Liver (tissue), 3 donors: ENCODE results near the gene OTOG.

Experiments used
- CTCF ChIP-seq: fragments of 150-350 bp; IDR thresholded peaks from 2 replicates; pipeline ENCODE4 v1.5.1; 2017; ENCODE audit warnings: improper control_type of control experiment, low read depth, low read length; ENCODE audit not compliant: missing input control
- FOXA1 ChIP-seq: IDR thresholded peaks from 2 replicates; pipeline ENCODE4 v1.6.1; 2016; ENCODE audit warnings: antibody characterized with exemption
- JUND ChIP-seq, 2 donors: IDR thresholded peaks; 2 replicates each; pipeline ENCODE4 v1.6.1; 2016; ENCODE audit warnings: antibody characterized with exemption in 2 of 2
- RAD21 ChIP-seq, 2 donors: IDR thresholded peaks; 2 replicates each; pipeline ENCODE4 v1.6.1; 2016; ENCODE audit warnings: antibody characterized with exemption in 2 of 2, mild to moderate bottlenecking in 2 of 2
- SP1 ChIP-seq: IDR thresholded peaks from 2 replicates; pipeline ENCODE4 v1.6.1; 2018; ENCODE audit warnings: antibody characterized with exemption, mild to moderate bottlenecking
- TAF1 ChIP-seq: conservative IDR thresholded peaks from 2 replicates; pipeline ENCODE4 v1.6.1; 2016; ENCODE audit warnings: antibody characterized with exemption, mild to moderate bottlenecking
- YY1 ChIP-seq: IDR thresholded peaks from 2 replicates; pipeline ENCODE4 v1.6.1; 2016; ENCODE audit warnings: antibody characterized with exemption, mild to moderate bottlenecking
- ZBTB33 ChIP-seq: IDR thresholded peaks from 2 replicates; pipeline ENCODE4 v1.6.1; 2016; ENCODE audit warnings: antibody characterized with exemption
- donor health status: healthy.
- donor health status: healthy.

- no peak for TF ChIP-seq SP1
- no peak for TF ChIP-seq RAD21 (IDR thresholded peaks at IDR 0.05)
- no peak for TF ChIP-seq CTCF
- no peak for TF ChIP-seq ZBTB33
- TF ChIP-seq YY1 = no peak
- no peak for TF ChIP-seq JUND (IDR thresholded peaks at IDR 0.05)
- TF ChIP-seq TAF1 = no peak
- no peak for TF ChIP-seq FOXA1
Observed at GRCh38 chr11:17581732-17582053, 34.6 kb downstream of the OTOG start.
